GM23338 (cell line): Measurements from ENCODE around the gene ZNF646. TPM values are rescaled to one million over a fixed set of nuclear protein-coding genes. Genes with fewer than 3 reads are reported as not detected.

Experiments
- ATAC-seq: fragments of 200-7000 bp; cut with Tn5 transposase; 3 replicates; pipeline ENCODE4 v1.9.1; 2020
- DNase-seq: peaks from one replicate; pipeline ENCODE4 v3.0.0-alpha.2; 2015; ENCODE audit warnings: low spot score
- H2AFZ ChIP-seq: fragments of 200-600 bp; sonication (generic); 2 replicates; pipeline ENCODE4 v1.8.0; 2016; ENCODE audit warnings: antibody characterized with exemption, mild to moderate bottlenecking, moderate library complexity
- H3F3A ChIP-seq: fragments of 200-600 bp; sonication (generic); replicated peaks from 2 replicates; pipeline ENCODE4 v1.8.0; 2017; ENCODE audit warnings: antibody characterized with exemption, mixed run types, low read depth
- H3K27ac ChIP-seq: fragments of 200-600 bp; sonication (generic); 2 replicates; pipeline ENCODE4 v1.6.1; 2016; ENCODE audit warnings: low read depth
- H3K27me3 ChIP-seq: fragments of 200-600 bp; sonication (generic); 2 replicates; pipeline ENCODE4 v1.8.0; 2016; ENCODE audit warnings: mild to moderate bottlenecking, mixed run types, moderate library complexity; ENCODE audit not compliant: insufficient read depth
- H3K36me3 ChIP-seq: fragments of 200-600 bp; sonication (generic); 2 replicates; pipeline ENCODE4 v1.8.0; 2016; ENCODE audit warnings: mild to moderate bottlenecking; ENCODE audit not compliant: insufficient read depth
- H3K4me1 ChIP-seq: fragments of 200-600 bp; sonication (generic); 2 replicates; pipeline ENCODE4 v1.8.0; 2016; ENCODE audit warnings: mild to moderate bottlenecking, moderate library complexity; ENCODE audit not compliant: insufficient read depth
- H3K4me2 ChIP-seq: fragments of 200-600 bp; sonication (generic); 2 replicates; pipeline ENCODE4 v1.7.1; 2017; ENCODE audit warnings: mixed run types
- H3K4me3 ChIP-seq: fragments of 200-600 bp; sonication (generic); 2 replicates; pipeline ENCODE4 v1.6.1; 2016; ENCODE audit warnings: mixed run types
- H3K79me2 ChIP-seq: fragments of 200-600 bp; sonication (generic); replicated peaks from 2 replicates; pipeline ENCODE4 v1.8.0; 2017; ENCODE audit warnings: mild to moderate bottlenecking; ENCODE audit not compliant: insufficient read depth
- H3K9me2 ChIP-seq: fragments of 200-600 bp; sonication (generic); 2 replicates; pipeline ENCODE4 v1.8.0; 2017; ENCODE audit not compliant: insufficient read depth
- H4K20me1 ChIP-seq: fragments of 200-600 bp; sonication (generic); replicated peaks from 2 replicates; pipeline ENCODE4 v1.8.0; 2017; ENCODE audit warnings: mild to moderate bottlenecking; ENCODE audit not compliant: insufficient read depth
- H3K27ac Mint-ChIP-seq: 2 replicates; pipeline ENCODE4 v1.8.0; 2020; ENCODE audit warnings: inconsistent platforms, mild to moderate bottlenecking, moderate library complexity, mixed read lengths
- H3K27me3 Mint-ChIP-seq: 3 replicates; pipeline ENCODE4 v1.8.0; 2022; ENCODE audit warnings: low read depth, mild to moderate bottlenecking, moderate library complexity, mixed read lengths, inconsistent platforms; ENCODE audit not compliant: insufficient read depth, poor library complexity
- H3K36me3 Mint-ChIP-seq: 3 replicates; pipeline ENCODE4 v1.8.0; 2021; ENCODE audit warnings: low read depth, mild to moderate bottlenecking, inconsistent platforms, moderate library complexity, mixed read lengths
- H3K4me1 Mint-ChIP-seq: 3 replicates; pipeline ENCODE4 v1.8.0; 2020; ENCODE audit warnings: mild to moderate bottlenecking, inconsistent platforms, mixed read lengths
- H3K4me3 Mint-ChIP-seq: 3 replicates; pipeline ENCODE4 v1.8.0; 2021; ENCODE audit warnings: moderate library complexity, mild to moderate bottlenecking, inconsistent platforms, mixed read lengths
- H3K9me3 Mint-ChIP-seq: 3 replicates; pipeline ENCODE4 v1.8.0; 2020; ENCODE audit warnings: moderate library complexity, mild to moderate bottlenecking, inconsistent platforms, mixed read lengths
- CREB1 ChIP-seq: fragments of 250-450 bp; sonication (Bioruptor Pico); IDR thresholded peaks from 2 replicates; pipeline ENCODE4 v1.5.0; 2020; ENCODE audit warnings: low read depth, mild to moderate bottlenecking, moderate library complexity
- CTCF ChIP-seq, 2 experiments: fragments of 200-600 bp in 1 of 2; sonication (generic) in 1 of 2; conservative IDR thresholded peaks; 2 replicates each; pipeline versions ENCODE4 v1.5.1 to v1.6.1; 2016 to 2017; ENCODE audit warnings: antibody characterized with exemption in 2 of 2, low read depth in 2 of 2, mild to moderate bottlenecking in 2 of 2, moderate library complexity in 1 of 2
- ETS1 ChIP-seq: IDR thresholded peaks from 2 replicates; pipeline ENCODE4 v1.6.1; 2016; ENCODE audit warnings: antibody characterized with exemption
- EZH2 ChIP-seq: fragments of 200-600 bp; sonication (generic); IDR thresholded peaks from one replicate; pipeline ENCODE4 v1.8.0; 2017; ENCODE audit warnings: antibody characterized with exemption, mild to moderate bottlenecking, low read depth; ENCODE audit not compliant: unreplicated experiment
- EZH2phosphoT487 ChIP-seq: fragments of 200-600 bp; sonication (generic); IDR thresholded peaks from one replicate; pipeline ENCODE4 v1.8.1; 2018; ENCODE audit warnings: antibody characterized with exemption; ENCODE audit not compliant: unreplicated experiment
- JUNB ChIP-seq: IDR thresholded peaks from one replicate; pipeline ENCODE4 v1.6.1; 2016; ENCODE audit warnings: antibody characterized with exemption; ENCODE audit not compliant: unreplicated experiment
- NANOG ChIP-seq: IDR thresholded peaks from 2 replicates; pipeline ENCODE4 v1.6.1; 2016; ENCODE audit warnings: antibody characterized with exemption, borderline replicate concordance
- POLR2AphosphoS5 ChIP-seq: IDR thresholded peaks from 2 replicates; pipeline ENCODE4 v1.6.1; 2016; ENCODE audit warnings: antibody characterized with exemption, low read depth
- REST ChIP-seq: IDR thresholded peaks from one replicate; pipeline ENCODE4 v1.6.1; 2018; ENCODE audit warnings: antibody characterized with exemption; ENCODE audit not compliant: unreplicated experiment
- STAT1 ChIP-seq: IDR thresholded peaks from one replicate; pipeline ENCODE4 v1.6.1; 2016; ENCODE audit warnings: antibody characterized with exemption; ENCODE audit not compliant: unreplicated experiment
- ZNF114 ChIP-seq: fragments of 250-450 bp; sonication (Bioruptor Pico); IDR thresholded peaks from 2 replicates; pipeline ENCODE4 v1.5.0; 2020; ENCODE audit warnings: mild to moderate bottlenecking, moderate library complexity
- ZNF331 ChIP-seq: fragments of 250-450 bp; sonication (Bioruptor Pico); IDR thresholded peaks from 2 replicates; pipeline ENCODE4 v1.5.0; 2020; ENCODE audit warnings: low read depth, mild to moderate bottlenecking, moderate library complexity
- ZNF462 ChIP-seq: fragments of 250-450 bp; sonication (Bioruptor Pico); IDR thresholded peaks from 2 replicates; pipeline ENCODE4 v1.5.0; 2020; ENCODE audit warnings: mild to moderate bottlenecking, moderate library complexity
- polyA plus RNA-seq: library from polyadenylated mRNA; unstranded; fragments of >200 nt; fragmentation: Nextera tagmentation; extraction: Ambion mirVana; gene quantifications from 2 replicates; pipeline ENCODE4 v1.2.1, GENCODE V29; 2016
- total RNA-seq: library from RNA; depleted of rRNA; stranded (reverse); fragments of >200 nt; shearing (Covaris generic); gene quantifications from 2 replicates; pipeline ENCODE4 v1.2.3, GENCODE V29; 2014

ZNF646 gene
- total and polyA plus RNA-seq, 2 experiments from 2014 or later = 6.3 to 29.3 TPM

GRCh38 chr16:31084584-31085302 is 10.5 kb downstream of the ZNF646 start:
- no peak overlapping the region for H3K27ac ChIP-seq
- H2AFZ ChIP-seq = no peak overlapping the region
- DNase-seq (no peak), ATAC-seq (no peak; the same call in 2 of the 3 replicates)
- H3K4me2 ChIP-seq = no peak overlapping the region
- no peaks in the 10 kb centered on the region for H3F3A ChIP-seq
- Mint-ChIP-seq H3K9me3 (no peaks in the 10 kb centered on the region), H3K36me3 (peaks cover 25% of the 10 kb centered on the region), H3K27me3 (peaks cover 14% of the 10 kb centered on the region), H3K27ac (no peak overlapping the region), H3K4me1 (peaks cover 5% of the 10 kb centered on the region; the same call in 1 of the 3 replicates), H3K4me3 (no peak overlapping the region)
- no peaks in the 10 kb centered on the region; the same call in 1 of the 2 replicates for H4K20me1 ChIP-seq
- H3K27me3 ChIP-seq = no peaks in the 10 kb centered on the region
- no peaks in the 10 kb centered on the region for H3K4me1 ChIP-seq
- no peak overlapping the region for H3K4me3 ChIP-seq
- no peaks in the 10 kb centered on the region for H3K9me2 ChIP-seq
- TF ChIP-seq JUNB (no peak), CTCF (conservative IDR thresholded peaks at IDR 0.05; ENCODE audit: low read depth in 2 of 2) (no peak), POLR2AphosphoS5 (no peak), STAT1 (no peak), EZH2 (no peak), ZNF114 (CRISPR knock-in tag) (no peak), ZNF331 (CRISPR knock-in tag) (no peak), CREB1 (CRISPR knock-in tag) (no peak), NANOG (no peak), ZNF462 (CRISPR knock-in tag) (no peak), REST (no peak), EZH2phosphoT487 (no peak), ETS1 (no peak)
- H3K79me2 ChIP-seq = no peaks in the 10 kb centered on the region
- H3K36me3 ChIP-seq = no peaks in the 10 kb centered on the region
